PC-3 (cell line): Measurements from ENCODE around the gene ZNFX1. TPM values are rescaled to one million over a fixed set of nuclear protein-coding genes. Genes with fewer than 3 reads are reported as not detected.
A peak's percentile ranks its signal among the peaks of the same experiment; 100 is the strongest.

ENCODE experiments used
- ATAC-seq: fragments of 200-7000 bp; cut with Tn5 transposase; 2 replicates; pipeline ENCODE4 v1.9.1; 2020; ENCODE audit warnings: mild to moderate bottlenecking, moderate library complexity
- BruUV-seq: library from RNA; stranded (reverse); fragments of 400-500 nt; replicated peaks from 2 replicates; lab custom pipeline; 2021; lab: Mats Ljungman, UMichigan
- CTCF ChIA-PET: fragments of 300-600 bp; sonication (Branson Sonifier 250); formaldehyde crosslinking; loops from one replicate; lab custom pipeline; 2022; ENCODE audit warnings: antibody characterized with exemption; lab: Charles Lee
- POLR2A ChIA-PET: fragments of 300-600 bp; sonication (Branson Sonifier 250); formaldehyde crosslinking; loops from one replicate; lab custom pipeline; 2022; ENCODE audit warnings: antibody characterized with exemption; ENCODE audit not compliant: unreplicated experiment; lab: Charles Lee
- DNase-seq: peaks from one replicate; pipeline ENCODE4 v3.0.0-alpha.2; 2015
- H2AFZ ChIP-seq: fragments of 300-600 bp; sonication (generic); 2 replicates; pipeline ENCODE4 v1.6.0; 2016; ENCODE audit warnings: antibody characterized with exemption, low read length
- H3F3A ChIP-seq: fragments of 300-600 bp; sonication (generic); one replicate; pipeline ENCODE4 v1.6.0; 2017; ENCODE audit warnings: antibody characterized with exemption, low read length, control low read depth, mild to moderate bottlenecking; ENCODE audit not compliant: unreplicated experiment
- H3K27ac ChIP-seq: fragments of 300-600 bp; sonication (generic); 2 replicates; pipeline ENCODE4 v1.5.1; 2016; ENCODE audit warnings: mild to moderate bottlenecking, low read length
- H3K27me3 ChIP-seq: fragments of 300-600 bp; sonication (generic); 2 replicates; pipeline ENCODE4 v1.6.1; 2016; ENCODE audit warnings: low read length, mixed read lengths
- H3K36me3 ChIP-seq: fragments of 300-600 bp; sonication (generic); 2 replicates; pipeline ENCODE4 v1.6.1; 2016; ENCODE audit warnings: low read depth, mixed run types, low read length, mixed read lengths
- H3K4me1 ChIP-seq: fragments of 300-600 bp; sonication (generic); 2 replicates; pipeline ENCODE4 v1.5.1; 2016; ENCODE audit warnings: low read length; ENCODE audit not compliant: insufficient read depth
- H3K4me2 ChIP-seq: fragments of 300-600 bp; sonication (generic); 2 replicates; pipeline ENCODE4 v1.6.0; 2016; ENCODE audit warnings: low read length
- H3K4me3 ChIP-seq: fragments of 300-600 bp; sonication (generic); 2 replicates; pipeline ENCODE4 v1.5.1; 2016; ENCODE audit warnings: mild to moderate bottlenecking, low read length, mixed read lengths
- H3K79me2 ChIP-seq: fragments of 300-600 bp; sonication (generic); 2 replicates; pipeline ENCODE4 v1.6.1; 2017; ENCODE audit warnings: low read length, mixed read lengths
- H3K9ac ChIP-seq: fragments of 300-600 bp; sonication (generic); 2 replicates; pipeline ENCODE4 v1.6.0; 2016; ENCODE audit warnings: mild to moderate bottlenecking, low read length
- H3K9me2 ChIP-seq: fragments of 300-600 bp; sonication (generic); replicated peaks from 2 replicates; pipeline ENCODE4 v1.6.1; 2016; ENCODE audit warnings: mixed run types, low read length, mixed read lengths
- H3K9me3 ChIP-seq: fragments of 300-600 bp; sonication (generic); 2 replicates; pipeline ENCODE4 v1.6.1; 2016; ENCODE audit warnings: low read length, mixed read lengths
- H4K20me1 ChIP-seq: fragments of 300-600 bp; sonication (generic); 2 replicates; pipeline ENCODE4 v1.6.1; 2016; ENCODE audit warnings: low read length, mixed read lengths
- CTCF ChIP-seq: fragments of 300-600 bp; sonication (generic); conservative IDR thresholded peaks from 2 replicates; pipeline ENCODE4 v1.5.1; 2017; ENCODE audit warnings: antibody characterized with exemption, low read depth, mild to moderate bottlenecking, low read length
- EZH2 ChIP-seq: fragments of 300-600 bp; sonication (generic); IDR thresholded peaks from one replicate; pipeline ENCODE4 v1.6.1; 2017; ENCODE audit warnings: antibody characterized with exemption, mild to moderate bottlenecking, low read length; ENCODE audit not compliant: unreplicated experiment
- EZH2phosphoT487 ChIP-seq: fragments of 300-600 bp; sonication (generic); IDR thresholded peaks from 2 replicates; pipeline ENCODE4 v1.6.1; 2018; ENCODE audit warnings: mild to moderate bottlenecking, antibody characterized with exemption, low read length, borderline replicate concordance
- intact Hi-C: fragments of 100-400 bp; cut with micrococcal nuclease; formaldehyde crosslinking; loops from 2 replicates; pipeline ENCODE4 v1.9.0; 2023
- total RNA-seq: library from RNA; depleted of rRNA; stranded (reverse); fragments of >200 nt; gene quantifications from 2 replicates; pipeline ENCODE4 v1.2.3, GENCODE V29; 2014

The ZNFX1 gene
- total RNA-seq, 1 experiment from 2014 or later: 18.8 TPM

GRCh38 chr20:49319208-49319809 lies 41.5 kb upstream of the ZNFX1 start:
- Histone ChIP-seq H3K27ac (no peak overlapping the region), H3K4me2 (peak overlapping the region; percentile 61), H4K20me1 (no peaks in the 10 kb centered on the region), H3K9ac (no peak overlapping the region), H3K4me3 (no peak overlapping the region), H3F3A (no peaks in the 10 kb centered on the region), H3K4me1 (peaks cover 8% of the 10 kb centered on the region; the same call in 1 of the 2 replicates), H2AFZ (0 out of 2 replicates have a peak overlapping the region, but pooled peaks have one; percentile 55), H3K27me3 (peaks cover 52% of the 10 kb centered on the region), H3K79me2 (no peaks in the 10 kb centered on the region), H3K36me3 (no peaks in the 10 kb centered on the region), H3K9me2 (no peaks in the 10 kb centered on the region), H3K9me3 (no peaks in the 10 kb centered on the region)
- intact Hi-C loops: no loop called here
- BruUV-seq: no TSS peak
- ChIA-PET CTCF (interaction anchor here (0.6 kb wide), 1 partner anchor 59 kb away, joined by 3 read pairs; no protein-coding TSS in a partner anchor), POLR2A (interaction anchor here (0.6 to 1.3 kb wide), 2 partner anchors 73 to 541 kb away, joined by 5 to 7 read pairs; no protein-coding TSS in a partner anchor)
- ATAC-seq (no peak), DNase-seq (no peak)
- TF ChIP-seq EZH2phosphoT487 (no peak), CTCF (no peak), EZH2 (no peak)

GRCh38 chr20:49318430-49319207 lies 40.8 kb upstream of the ZNFX1 start:
- DNase-seq: no peak
- Histone ChIP-seq H3F3A (no peaks in the 10 kb centered on the region), H3K9me3 (no peaks in the 10 kb centered on the region), H3K27me3 (peaks cover 52% of the 10 kb centered on the region), H2AFZ (peak overlapping the region; percentile 55; the same call in 1 of the 2 replicates), H3K27ac (no peak overlapping the region), H4K20me1 (no peaks in the 10 kb centered on the region), H3K79me2 (no peaks in the 10 kb centered on the region), H3K9ac (no peak overlapping the region), H3K4me3 (peak overlapping the region; percentile 43), H3K4me1 (peaks cover 2% of the 10 kb centered on the region; the same call in 1 of the 2 replicates), H3K4me2 (peak overlapping the region; percentile 61), H3K9me2 (no peaks in the 10 kb centered on the region), H3K36me3 (no peaks in the 10 kb centered on the region)
- intact Hi-C loops: no loop called here
- no peak for ATAC-seq
- CTCF ChIA-PET: no interaction called here
- POLR2A ChIA-PET: interaction anchor here (0.6 kb wide), 1 partner anchor 541 kb away, joined by 7 read pairs; no protein-coding TSS in a partner anchor
- TF ChIP-seq EZH2 (peak; percentile 99), EZH2phosphoT487 (peak; percentile 87; the same call in 1 of the 2 replicates), CTCF (no peak)
- BruUV-seq: no TSS peak
